Measurements from ENCODE around the gene KCNMA1.

The KCNMA1 gene

GRCh38 chr10:76981251-76981650 lies 656.4 kb downstream of the KCNMA1 start:
- no peak for TF ChIP-seq CTCF (IDR thresholded peaks at IDR 0.05; ENCODE audit: low read depth, low read length)
- no peak for DNase-seq (ENCODE audit: extremely low read depth, low read depth)

- no peak for TF ChIP-seq CTCF (IDR thresholded peaks at IDR 0.05; ENCODE audit: low read depth, low read length)
Observed at GRCh38 chr10:76977901-76978300, 659.7 kb downstream of the KCNMA1 start.

GRCh38 chr10:76977046-76977445 lies 660.6 kb downstream of the KCNMA1 start:
- TF ChIP-seq CTCF (IDR thresholded peaks at IDR 0.05; ENCODE audit: low read depth, low read length): no peak
- no peak for DNase-seq (ENCODE audit: extremely low read depth, low read depth)

More at GRCh38 chr10:76977901-76978300, 659.7 kb downstream of the KCNMA1 start:
- DNase-seq (ENCODE audit: extremely low read depth, low read depth): no peak

GRCh38 chr10:76976142-76976541 lies 661.5 kb downstream of the KCNMA1 start:
- TF ChIP-seq CTCF (IDR thresholded peaks at IDR 0.05; ENCODE audit: low read depth, low read length): no peak
- no peak for DNase-seq (ENCODE audit: extremely low read depth, low read depth)

- TF ChIP-seq CTCF (IDR thresholded peaks at IDR 0.05; ENCODE audit: low read depth, low read length): no peak
- no peak for DNase-seq (ENCODE audit: extremely low read depth, low read depth)
Observed at GRCh38 chr10:76975126-76975525, 662.5 kb downstream of the KCNMA1 start.

- peak; percentile 27 for DNase-seq (ENCODE audit: extremely low read depth, low read depth)
- no peak for TF ChIP-seq CTCF (IDR thresholded peaks at IDR 0.05; ENCODE audit: low read depth, low read length)
Observed at GRCh38 chr10:76974017-76974691, 663.5 kb downstream of the KCNMA1 start.

- DNase-seq (ENCODE audit: extremely low read depth, low read depth): peak; percentile 38
- no peak for TF ChIP-seq CTCF (IDR thresholded peaks at IDR 0.05; ENCODE audit: low read depth, low read length)
Observed at GRCh38 chr10:76973091-76974016, 664.3 kb downstream of the KCNMA1 start.

Data from AG09319 (cell line).